ENCODE results near the gene JPT2. TPM values are rescaled to one million over a fixed set of nuclear protein-coding genes. Genes with fewer than 3 reads are reported as not detected.
A peak's percentile ranks its signal among the peaks of the same experiment; 100 is the strongest.
"Not testable (repeated sequence)": the region's sequence is repeated elsewhere in the genome, so short reads cannot be mapped to it uniquely, and the experiment has no call there.

The JPT2 gene
- total RNA-seq, 8 experiments from 2014 or later = 19.3 to 96.7 (median 34.8) TPM

- WGBS, 10 experiments = 40 to 84% (median 57%) methylated on average over 1 to 5 of the region's 6 CpGs; no CpG with 5 or more reads in 3 of the 10 experiments
- Histone ChIP-seq H3K4me1 (replicated peaks in 1 of 2) (no peaks in the 10 kb centered on the region), H3K4me3 (no peak overlapping the region), H3K27ac (no peak overlapping the region)
- in situ Hi-C loops (cut with MboI; ENCODE audit: low pct_unique_long_range_greater_than_20kb in 2 of 9, low sequenced_read_pairs in 9 of 9, unreplicated experiment in 9 of 9) = no loop called here
- ATAC-seq (replicated peaks in 6 of 8) = peak in 5 of 8 experiments; percentile 11 to 75 (median 49)
Measured at GRCh38 chr16:1723450-1724147, 45.5 kb downstream of the JPT2 start.

- in situ Hi-C loops (cut with MboI; ENCODE audit: low pct_unique_long_range_greater_than_20kb in 2 of 9, low sequenced_read_pairs in 9 of 9, unreplicated experiment in 9 of 9) = no loop called here
- H3K27ac ChIP-seq = no peak overlapping the region
- no peak overlapping the region for H3K4me3 ChIP-seq
- WGBS, 10 experiments = 86 to 100% (median 96%) methylated on average over 2 to 7 of the region's 12 CpGs; no CpG with 5 or more reads in 6 of the 10 experiments
- no peaks in the 10 kb centered on the region for H3K4me1 ChIP-seq (replicated peaks in 1 of 2)
- no peak for ATAC-seq (replicated peaks in 6 of 8)
Measured at GRCh38 chr16:1724491-1724890, 46.4 kb downstream of the JPT2 start.

GRCh38 chr16:1726661-1727502 lies 48.8 kb downstream of the JPT2 start:
- Histone ChIP-seq H3K27ac (no peak overlapping the region), H3K4me1 (replicated peaks in 1 of 2) (no peaks in the 10 kb centered on the region), H3K4me3 (no peak overlapping the region)
- ATAC-seq (replicated peaks in 6 of 8) = no peak
- 60 to 100% (median 77%) methylated on average over 1 to 6 of the region's 32 CpGs; no CpG with 5 or more reads in 5 of the 10 experiments for WGBS, 10 experiments
- in situ Hi-C loops (cut with MboI; ENCODE audit: low pct_unique_long_range_greater_than_20kb in 2 of 9, low sequenced_read_pairs in 9 of 9, unreplicated experiment in 9 of 9) = no loop called here

GRCh38 chr16:1727651-1728624 lies 49.9 kb downstream of the JPT2 start:
- Histone ChIP-seq H3K4me3 (no peak overlapping the region), H3K4me1 (replicated peaks in 1 of 2) (no peaks in the 10 kb centered on the region), H3K27ac (no peak overlapping the region)
- in situ Hi-C loops (cut with MboI; ENCODE audit: low pct_unique_long_range_greater_than_20kb in 2 of 9, low sequenced_read_pairs in 9 of 9, unreplicated experiment in 9 of 9) = no loop called here
- ATAC-seq (replicated peaks in 6 of 8) = no peak
- 80 to 100% (median 89%) methylated on average over 2 to 13 of the region's 37 CpGs; no CpG with 5 or more reads in 5 of the 10 experiments for WGBS, 10 experiments

- Histone ChIP-seq H3K27ac (no peak overlapping the region), H3K4me3 (no peak overlapping the region), H3K4me1 (replicated peaks in 1 of 2) (no peaks in the 10 kb centered on the region)
- 91 to 100% methylated on average over 8 to 15 of the region's 18 CpGs; no CpG with 5 or more reads in 8 of the 10 experiments for WGBS, 10 experiments
- ATAC-seq (replicated peaks in 6 of 8) = no peak
- in situ Hi-C loops (cut with MboI; ENCODE audit: low pct_unique_long_range_greater_than_20kb in 2 of 9, low sequenced_read_pairs in 9 of 9, unreplicated experiment in 9 of 9) = no loop called here
Measured at GRCh38 chr16:1729026-1729425, 50.9 kb downstream of the JPT2 start.

- H3K4me1 ChIP-seq (replicated peaks in 1 of 2) = no peaks in the 10 kb centered on the region
- in situ Hi-C loops (cut with MboI; ENCODE audit: low pct_unique_long_range_greater_than_20kb in 2 of 9, low sequenced_read_pairs in 9 of 9, unreplicated experiment in 9 of 9) = no loop called here
- 40 to 100% (median 92%) methylated on average over 1 to 4 of the region's 35 CpGs; no CpG with 5 or more reads in 7 of the 10 experiments for WGBS, 10 experiments
- H3K27ac ChIP-seq = no peak overlapping the region
- no peak overlapping the region for H3K4me3 ChIP-seq
- no peak for ATAC-seq (replicated peaks in 6 of 8)
Measured at GRCh38 chr16:1729445-1729844, 51.4 kb downstream of the JPT2 start.

- no peak for ATAC-seq (replicated peaks in 6 of 8)
- WGBS, 10 experiments = 83 to 100% (median 88%) methylated on average over 1 to 4 of the region's 7 CpGs; no CpG with 5 or more reads in 1 of the 10 experiments
- H3K4me3 ChIP-seq = no peak overlapping the region
- H3K4me1 ChIP-seq (replicated peaks in 1 of 2) = no peaks in the 10 kb centered on the region
- in situ Hi-C loops (cut with MboI; ENCODE audit: low pct_unique_long_range_greater_than_20kb in 2 of 9, low sequenced_read_pairs in 9 of 9, unreplicated experiment in 9 of 9) = no loop called here
- H3K27ac ChIP-seq = no peak overlapping the region
Measured at GRCh38 chr16:1731073-1731472, 53.0 kb downstream of the JPT2 start.

- in situ Hi-C loops (cut with MboI; ENCODE audit: low pct_unique_long_range_greater_than_20kb in 2 of 9, low sequenced_read_pairs in 9 of 9, unreplicated experiment in 9 of 9) = no loop called here
- peak in 2 of 8 experiments; percentile 13 to 23 for ATAC-seq (replicated peaks in 6 of 8)
- no peaks in the 10 kb centered on the region for H3K4me1 ChIP-seq (replicated peaks in 1 of 2)
- no peak overlapping the region for H3K4me3 ChIP-seq
- H3K27ac ChIP-seq = no peak overlapping the region
- WGBS, 10 experiments = 60 to 100% (median 88%) methylated on average over 1 to 6 of the region's 7 CpGs; no CpG with 5 or more reads in 5 of the 10 experiments
Measured at GRCh38 chr16:1731603-1732002, 53.5 kb downstream of the JPT2 start.

GRCh38 chr16:1732071-1732470 lies 54.0 kb downstream of the JPT2 start:
- Histone ChIP-seq H3K27ac (no peak overlapping the region), H3K4me1 (replicated peaks in 1 of 2) (no peaks in the 10 kb centered on the region), H3K4me3 (no peak overlapping the region)
- in situ Hi-C loops (cut with MboI; ENCODE audit: low pct_unique_long_range_greater_than_20kb in 2 of 9, low sequenced_read_pairs in 9 of 9, unreplicated experiment in 9 of 9) = no loop called here
- peak in 3 of 8 experiments; percentile 6 to 20 (median 16) for ATAC-seq (replicated peaks in 6 of 8)
- WGBS, 10 experiments = 80 to 93% (median 86%) methylated on average over 1 to 4 of the region's 14 CpGs; no CpG with 5 or more reads in 5 of the 10 experiments

GRCh38 chr16:1732551-1732987 lies 54.5 kb downstream of the JPT2 start:
- 77 to 87% (median 80%) methylated on average over 2 to 6 of the region's 21 CpGs; no CpG with 5 or more reads in 7 of the 10 experiments for WGBS, 10 experiments
- H3K4me1 ChIP-seq (replicated peaks in 1 of 2); H3K4me3 ChIP-seq; H3K27ac ChIP-seq; in situ Hi-C loops (cut with MboI; ENCODE audit: low pct_unique_long_range_greater_than_20kb in 2 of 9, low sequenced_read_pairs in 9 of 9, unreplicated experiment in 9 of 9): not testable (repeated sequence)
- ATAC-seq (replicated peaks in 6 of 8) = peak in 1 of 8 experiments; percentile 7

GRCh38 chr16:1734123-1734522 lies 56.0 kb downstream of the JPT2 start:
- in situ Hi-C loops (cut with MboI; ENCODE audit: low pct_unique_long_range_greater_than_20kb in 2 of 9, low sequenced_read_pairs in 9 of 9, unreplicated experiment in 9 of 9) = no loop called here
- ATAC-seq (replicated peaks in 6 of 8) = peak in 2 of 8 experiments; percentile 11 to 22
- Histone ChIP-seq H3K27ac (no peak overlapping the region), H3K4me3 (no peak overlapping the region), H3K4me1 (replicated peaks in 1 of 2) (no peaks in the 10 kb centered on the region)
- WGBS, 10 experiments = 90 to 95% methylated on average over 2 to 15 of the region's 22 CpGs; no CpG with 5 or more reads in 8 of the 10 experiments

GRCh38 chr16:1734816-1735215 lies 56.7 kb downstream of the JPT2 start:
- 95 to 100% (median 100%) methylated on average over 2 to 14 of the region's 22 CpGs; no CpG with 5 or more reads in 5 of the 10 experiments for WGBS, 10 experiments
- H3K4me3 ChIP-seq = no peak overlapping the region
- H3K27ac ChIP-seq = no peak overlapping the region
- in situ Hi-C loops (cut with MboI; ENCODE audit: low pct_unique_long_range_greater_than_20kb in 2 of 9, low sequenced_read_pairs in 9 of 9, unreplicated experiment in 9 of 9) = no loop called here
- ATAC-seq (replicated peaks in 6 of 8) = no peak
- H3K4me1 ChIP-seq (replicated peaks in 1 of 2) = no peaks in the 10 kb centered on the region

All from motor neuron (in vitro differentiated cells).